Activated naive CD8-positive, alpha-beta T cell treated with anti-CD3 and anti-CD28 coated beads for 36 hours (primary cell): Measurements from ENCODE around the gene FHAD1. TPM values are rescaled to one million over a fixed set of nuclear protein-coding genes. Genes with fewer than 3 reads are reported as not detected.
A peak's percentile ranks its signal among the peaks of the same experiment; 100 is the strongest.

ENCODE experiments used
- DNase-seq: peaks from one replicate; pipeline ENCODE4 v3.0.0; 2021
- H3K27ac Mint-ChIP-seq: one replicate; pipeline ENCODE4 v1.8.0; 2022; ENCODE audit warnings: mild to moderate bottlenecking, moderate library complexity, mixed read lengths
- H3K27me3 Mint-ChIP-seq: one replicate; pipeline ENCODE4 v1.8.0; 2022; ENCODE audit warnings: mild to moderate bottlenecking, mixed read lengths
- H3K36me3 Mint-ChIP-seq: one replicate; pipeline ENCODE4 v1.8.0; 2021; ENCODE audit warnings: mild to moderate bottlenecking, mixed read lengths
- H3K4me1 Mint-ChIP-seq: one replicate; pipeline ENCODE4 v1.8.0; 2021; ENCODE audit warnings: mixed read lengths
- H3K4me3 Mint-ChIP-seq: one replicate; pipeline ENCODE4 v1.8.0; 2022; ENCODE audit warnings: mild to moderate bottlenecking, moderate library complexity, mixed read lengths
- H3K9me3 Mint-ChIP-seq: one replicate; pipeline ENCODE4 v1.8.0; 2022; ENCODE audit warnings: mixed read lengths
- total RNA-seq, 2 experiments: library from RNA; stranded (reverse); gene quantifications; one replicate each; pipeline ENCODE4 v1.2.3, GENCODE V29; 2021

FHAD1 gene
- total RNA-seq, 2 experiments from 2014 or later = 0.49 to 0.70 TPM

DNA sequence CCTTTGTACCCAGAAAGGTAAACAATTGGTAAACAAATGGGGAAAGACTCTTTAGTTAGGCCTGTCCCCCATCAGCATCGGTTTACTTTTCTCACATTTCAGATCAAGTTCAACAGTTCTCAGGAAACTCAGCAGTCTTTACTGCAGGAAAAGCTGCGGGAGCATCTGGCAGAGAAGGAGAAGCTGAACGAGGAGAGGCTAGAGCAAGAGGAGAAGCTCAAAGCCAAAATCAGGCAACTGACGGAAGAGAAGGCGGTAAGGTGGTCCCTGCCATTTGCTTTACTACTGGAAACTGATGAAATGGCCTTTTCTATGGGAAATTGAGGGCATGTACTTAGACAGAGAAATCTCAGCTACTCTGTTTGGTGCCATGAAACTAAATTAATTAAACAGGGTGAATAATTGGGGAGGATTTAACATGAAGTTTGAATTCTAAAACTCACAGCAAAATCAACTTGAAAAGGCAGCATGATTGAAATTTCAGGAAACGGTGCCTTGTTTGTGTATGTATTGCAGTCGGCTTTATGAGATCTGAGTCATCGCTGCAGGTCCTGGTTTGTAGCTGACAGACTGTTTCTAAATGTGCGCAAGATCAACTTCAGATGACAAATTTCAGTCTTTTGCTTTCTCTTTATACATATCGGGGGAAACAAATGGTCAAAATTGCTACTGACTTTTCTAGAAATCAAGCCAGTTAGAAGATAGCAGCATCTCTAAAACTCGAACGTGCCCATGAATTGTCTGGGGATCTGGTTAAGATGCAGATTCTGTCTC is 94.8 kb downstream of the FHAD1 start:
- Mint-ChIP-seq H3K4me3 (no peak overlapping the region), H3K4me1 (peaks cover 20% of the 10 kb centered on the region), H3K27me3 (peaks cover 52% of the 10 kb centered on the region), H3K27ac (no peak overlapping the region), H3K36me3 (no peaks in the 10 kb centered on the region), H3K9me3 (no peaks in the 10 kb centered on the region)
- no peak for DNase-seq

DNA sequence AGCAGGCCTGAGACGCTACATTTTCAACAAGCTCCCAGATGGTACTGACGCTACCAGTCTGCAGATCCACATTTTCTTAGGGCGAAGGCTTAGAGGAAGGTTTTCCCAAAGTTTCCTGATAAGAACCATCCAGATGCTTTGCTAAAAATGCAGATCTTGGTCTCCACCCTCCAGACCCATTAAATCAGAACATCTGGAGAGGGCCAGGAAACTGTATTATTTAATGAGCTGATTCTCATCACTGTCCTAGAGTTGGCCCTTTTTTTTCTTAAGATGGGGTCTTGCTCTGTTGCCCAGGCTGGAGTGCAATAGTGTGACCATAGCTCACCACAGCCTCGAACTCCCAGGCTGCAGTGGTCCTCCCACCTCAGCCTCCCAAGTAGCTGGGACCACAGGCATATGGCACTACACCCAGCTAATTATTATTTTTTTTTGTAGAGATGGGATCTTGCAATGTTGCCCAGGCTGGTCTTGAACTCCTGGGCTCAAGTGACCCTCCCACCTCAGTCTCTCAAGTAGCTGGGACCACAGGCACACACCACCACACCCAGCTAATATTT is 95.5 kb downstream of the FHAD1 start:
- Mint-ChIP-seq H3K4me1 (peaks cover 26% of the 10 kb centered on the region), H3K9me3 (no peaks in the 10 kb centered on the region), H3K36me3 (no peaks in the 10 kb centered on the region), H3K27me3 (peaks cover 56% of the 10 kb centered on the region), H3K27ac (no peak overlapping the region), H3K4me3 (no peak overlapping the region)
- no peak for DNase-seq

DNA sequence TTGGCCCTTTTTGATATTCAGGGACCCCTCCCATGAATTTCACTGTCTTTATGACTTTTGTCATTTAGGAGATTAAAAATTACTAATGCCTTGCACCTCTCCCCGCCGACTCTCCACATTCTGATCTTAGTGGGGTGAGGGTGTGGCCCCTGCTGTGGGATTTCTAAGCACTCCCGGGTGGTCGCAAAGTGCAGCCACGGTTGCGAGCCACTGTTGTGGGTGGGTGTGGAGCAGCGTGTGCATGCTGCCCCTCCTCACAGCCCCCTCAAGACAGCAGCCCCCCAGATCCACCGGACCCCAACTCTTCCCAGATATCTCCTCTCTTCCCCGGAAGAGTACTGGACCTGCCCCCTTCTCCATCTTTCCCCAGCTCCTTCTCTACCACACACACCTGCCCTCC is 96.1 kb downstream of the FHAD1 start:
- no peak overlapping the region for H3K27ac Mint-ChIP-seq
- no peak for DNase-seq
- H3K4me3 Mint-ChIP-seq = no peak overlapping the region
- H3K4me1 Mint-ChIP-seq = peaks cover 30% of the 10 kb centered on the region
- peaks cover 59% of the 10 kb centered on the region for H3K27me3 Mint-ChIP-seq
- no peaks in the 10 kb centered on the region for H3K9me3 Mint-ChIP-seq
- H3K36me3 Mint-ChIP-seq = no peaks in the 10 kb centered on the region

DNA sequence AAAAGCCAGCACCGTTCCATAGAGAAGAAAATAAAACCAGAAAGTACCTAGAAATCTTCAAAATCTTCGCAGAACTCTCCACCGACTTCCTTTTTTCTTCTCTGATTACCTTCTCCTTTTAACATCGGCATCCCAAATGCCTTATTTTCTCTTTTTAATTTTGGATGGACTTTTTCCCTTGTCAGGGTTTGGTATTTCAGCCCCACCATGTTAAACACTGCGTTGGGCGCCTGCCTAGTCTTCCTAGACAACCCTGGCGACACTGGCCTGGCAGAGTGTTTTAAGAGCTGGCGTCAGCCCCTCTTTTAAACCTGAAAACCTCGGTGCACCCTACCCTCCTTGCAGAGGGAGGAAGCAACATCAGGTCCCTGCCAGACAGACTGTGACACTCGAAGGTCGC is 96.7 kb downstream of the FHAD1 start:
- H3K4me1 Mint-ChIP-seq = peaks cover 32% of the 10 kb centered on the region
- no peak overlapping the region for H3K4me3 Mint-ChIP-seq
- H3K36me3 Mint-ChIP-seq = no peaks in the 10 kb centered on the region
- peaks cover 63% of the 10 kb centered on the region for H3K27me3 Mint-ChIP-seq
- DNase-seq = no peak
- H3K27ac Mint-ChIP-seq = no peak overlapping the region
- no peaks in the 10 kb centered on the region for H3K9me3 Mint-ChIP-seq

DNA sequence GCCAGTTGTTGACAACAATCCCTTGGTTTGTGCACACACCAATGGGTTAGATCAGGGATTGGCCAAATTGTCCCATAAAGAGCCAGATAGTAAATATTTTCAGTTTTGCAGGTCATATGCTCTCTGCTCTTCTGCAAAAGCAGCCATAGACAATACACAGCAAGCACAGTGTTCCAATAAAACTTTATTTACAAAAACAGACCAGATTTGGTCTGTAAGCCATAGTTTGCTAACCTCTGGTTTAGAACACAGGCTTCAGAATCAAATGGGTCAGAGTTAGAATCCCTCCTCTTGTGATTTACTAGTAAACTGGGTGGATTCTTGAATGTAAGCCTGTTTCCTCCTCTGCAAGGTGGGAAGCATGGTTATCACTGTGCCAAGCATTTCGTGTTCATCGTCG is 97.4 kb downstream of the FHAD1 start:
- H3K4me3 Mint-ChIP-seq = no peak overlapping the region
- H3K27ac Mint-ChIP-seq = no peak overlapping the region
- H3K36me3 Mint-ChIP-seq = no peaks in the 10 kb centered on the region
- H3K9me3 Mint-ChIP-seq = no peaks in the 10 kb centered on the region
- peaks cover 65% of the 10 kb centered on the region for H3K27me3 Mint-ChIP-seq
- H3K4me1 Mint-ChIP-seq = peaks cover 32% of the 10 kb centered on the region
- no peak for DNase-seq

DNA sequence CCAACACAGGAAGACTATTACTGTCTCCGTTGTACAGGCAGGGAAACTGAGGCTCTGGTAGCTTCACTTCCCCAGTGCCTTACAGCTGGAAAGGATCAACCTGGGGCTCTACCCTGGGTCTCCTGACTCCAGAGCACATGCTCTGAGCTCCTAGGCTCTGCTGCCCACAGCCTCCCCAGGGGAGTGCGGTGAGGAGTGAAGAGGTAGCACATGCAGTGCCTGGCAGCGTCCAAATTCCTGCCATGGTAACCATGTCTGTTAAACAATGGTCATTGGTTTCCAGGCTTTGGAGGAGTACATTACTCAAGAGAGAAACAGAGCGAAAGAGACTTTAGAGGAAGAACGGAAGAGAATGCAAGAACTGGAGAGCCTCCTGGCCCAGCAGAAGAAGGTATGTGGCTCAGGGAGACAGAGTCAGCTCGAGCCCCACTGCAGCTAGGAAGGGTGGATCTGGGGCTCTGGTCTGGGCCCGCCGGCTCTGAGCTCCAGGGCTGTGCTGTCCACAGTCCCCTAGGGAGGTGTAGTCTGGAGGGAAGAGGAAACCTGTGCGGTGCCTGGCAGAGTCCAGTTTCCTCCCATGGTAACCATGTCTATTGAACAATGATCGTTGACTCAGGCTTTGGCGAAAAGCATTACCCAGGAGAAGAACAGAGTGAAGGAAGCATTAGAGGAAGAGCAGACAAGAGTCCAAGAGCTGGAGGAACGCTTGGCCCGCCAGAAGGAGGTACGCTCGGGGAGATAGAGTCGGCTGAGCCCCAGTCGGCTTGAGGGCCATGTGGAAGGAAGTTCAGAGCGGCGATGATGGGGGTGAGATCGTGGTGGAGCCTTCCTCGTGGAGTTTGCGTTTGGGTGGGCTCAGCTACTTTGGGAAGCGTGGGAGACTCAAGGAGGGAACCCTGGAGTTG is 98.0 kb downstream of the FHAD1 start:
- DNase-seq = no peak
- H3K9me3 Mint-ChIP-seq = no peaks in the 10 kb centered on the region
- H3K4me3 Mint-ChIP-seq = no peak overlapping the region
- H3K36me3 Mint-ChIP-seq = no peaks in the 10 kb centered on the region
- no peak overlapping the region for H3K27ac Mint-ChIP-seq
- H3K27me3 Mint-ChIP-seq = peaks cover 65% of the 10 kb centered on the region
- H3K4me1 Mint-ChIP-seq = peaks cover 32% of the 10 kb centered on the region

DNA sequence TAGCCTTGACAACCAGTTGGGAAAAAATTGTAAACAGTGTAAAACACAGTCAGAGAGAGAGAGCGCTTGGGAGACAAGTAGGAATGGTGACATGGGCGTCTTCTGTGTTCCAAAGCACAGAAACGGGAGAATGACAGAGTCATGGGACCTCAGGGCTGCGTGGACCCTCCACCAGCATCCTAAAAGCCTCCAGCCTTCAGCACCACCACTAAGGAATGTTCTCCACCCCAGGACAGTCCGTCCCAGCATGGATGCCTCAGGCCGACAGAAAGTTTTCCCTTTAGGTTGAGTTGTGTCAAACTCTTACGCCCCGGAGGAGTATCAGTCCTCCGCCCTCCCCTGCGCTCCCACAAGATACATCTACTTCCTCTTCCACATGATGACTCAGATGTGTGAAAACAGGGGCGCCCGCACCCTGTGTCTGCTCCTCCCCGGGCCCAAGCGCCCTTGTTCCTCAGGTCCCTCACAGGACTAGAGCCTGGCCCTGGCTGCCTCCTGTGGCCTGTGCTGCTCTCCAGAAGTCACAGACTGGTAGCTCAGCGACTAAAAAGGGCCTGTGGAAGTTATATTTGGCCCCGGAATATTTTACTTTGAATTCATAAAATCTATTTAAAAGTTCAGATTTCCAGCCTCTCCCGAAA is 98.8 kb downstream of the FHAD1 start:
- peak overlapping the region; percentile 26 for H3K4me3 Mint-ChIP-seq
- H3K4me1 Mint-ChIP-seq = peaks cover 29% of the 10 kb centered on the region

DNA sequence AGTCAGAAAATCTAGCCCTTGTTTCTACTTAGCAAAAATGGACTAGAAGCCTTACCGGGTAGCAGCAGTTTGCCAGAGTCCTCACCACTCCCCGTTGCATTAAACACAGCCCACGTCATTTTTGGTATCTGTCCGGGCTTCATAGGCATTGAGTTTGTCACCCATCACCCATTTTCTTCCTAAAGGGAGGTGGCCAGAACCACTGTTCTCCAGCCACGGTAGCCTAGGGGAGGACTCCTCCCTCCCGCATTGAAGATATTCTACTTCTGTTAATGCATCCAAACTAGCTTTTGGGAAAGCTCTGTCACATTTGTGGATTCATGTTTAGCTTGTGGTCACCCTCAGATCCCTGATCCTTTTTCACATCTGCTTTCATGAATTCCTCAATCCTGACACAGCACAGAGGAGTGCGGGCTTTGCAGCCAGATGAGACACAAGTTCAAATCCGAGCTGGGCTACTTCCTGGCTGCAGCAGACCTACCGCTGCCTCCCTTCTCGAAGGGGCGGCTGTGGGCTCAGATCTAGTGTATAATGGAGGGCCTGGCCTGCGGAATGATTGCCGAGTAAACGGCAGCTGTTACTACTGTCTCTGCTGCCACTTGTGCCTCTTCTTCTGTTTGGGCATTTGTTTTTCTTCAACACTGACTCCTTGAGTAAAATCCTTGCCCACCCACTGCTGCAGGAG is 99.5 kb downstream of the FHAD1 start:
- peaks cover 66% of the 10 kb centered on the region for H3K27me3 Mint-ChIP-seq
- DNase-seq = no peak
- H3K36me3 Mint-ChIP-seq = no peaks in the 10 kb centered on the region
- H3K27ac Mint-ChIP-seq = no peak overlapping the region
- H3K4me3 Mint-ChIP-seq = no peak overlapping the region
- H3K9me3 Mint-ChIP-seq = no peaks in the 10 kb centered on the region
- H3K4me1 Mint-ChIP-seq = peaks cover 31% of the 10 kb centered on the region

More for the DNA sequence above, 98.8 kb downstream of the FHAD1 start:
- no peak overlapping the region for H3K27ac Mint-ChIP-seq
- no peaks in the 10 kb centered on the region for H3K36me3 Mint-ChIP-seq
- no peaks in the 10 kb centered on the region for H3K9me3 Mint-ChIP-seq
- peak; percentile 60 for DNase-seq
- H3K27me3 Mint-ChIP-seq = peaks cover 69% of the 10 kb centered on the region

DNA sequence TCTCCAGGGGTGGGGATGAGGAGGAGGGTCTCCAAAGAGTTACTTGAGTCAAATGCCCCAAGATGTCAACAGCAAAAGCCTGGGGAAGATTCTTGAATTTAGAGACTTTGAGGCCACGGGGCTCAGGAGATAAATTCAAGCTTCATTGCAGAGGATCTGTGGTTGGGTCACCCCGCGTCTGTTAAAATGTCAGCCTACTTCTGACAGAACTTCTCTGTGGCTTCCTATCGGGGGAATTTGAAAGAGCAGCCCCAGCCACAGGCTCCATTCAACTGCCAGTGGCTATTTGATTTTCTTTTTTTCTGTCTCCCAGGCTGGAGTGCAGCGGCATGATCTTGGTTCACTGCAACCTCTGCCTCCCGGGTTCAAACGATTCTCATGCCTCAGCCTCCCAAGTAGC is 100.2 kb downstream of the FHAD1 start:
- H3K4me1 Mint-ChIP-seq = peaks cover 36% of the 10 kb centered on the region
- H3K27ac Mint-ChIP-seq = no peak overlapping the region
- no peak overlapping the region for H3K4me3 Mint-ChIP-seq
- H3K27me3 Mint-ChIP-seq = peaks cover 59% of the 10 kb centered on the region
- H3K36me3 Mint-ChIP-seq = no peaks in the 10 kb centered on the region
- H3K9me3 Mint-ChIP-seq = no peaks in the 10 kb centered on the region
- no peak for DNase-seq

DNA sequence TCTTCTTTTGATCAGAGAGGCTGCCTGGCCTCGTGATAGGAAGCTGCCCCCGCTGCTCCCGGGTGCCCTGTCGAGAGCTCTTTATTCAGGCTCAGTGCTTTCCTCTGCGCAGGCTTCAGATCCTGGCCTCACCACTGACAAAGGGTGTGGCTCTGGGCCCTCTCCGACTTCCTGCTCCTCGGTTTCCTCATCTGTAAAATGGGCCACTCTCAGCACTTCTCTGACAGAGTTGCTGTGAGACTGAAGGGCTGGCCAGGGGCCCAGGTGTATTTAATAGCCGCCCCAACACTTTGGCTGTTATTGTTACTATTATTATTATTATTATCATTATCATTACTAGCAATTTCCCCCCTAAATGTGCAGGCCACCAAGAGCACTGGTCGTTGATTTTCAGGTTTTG is 101.6 kb downstream of the FHAD1 start:
- Mint-ChIP-seq H3K27me3 (peaks cover 49% of the 10 kb centered on the region), H3K36me3 (no peaks in the 10 kb centered on the region), H3K4me3 (no peak overlapping the region), H3K9me3 (no peaks in the 10 kb centered on the region), H3K27ac (no peak overlapping the region), H3K4me1 (peaks cover 44% of the 10 kb centered on the region)
- DNase-seq = no peak

DNA sequence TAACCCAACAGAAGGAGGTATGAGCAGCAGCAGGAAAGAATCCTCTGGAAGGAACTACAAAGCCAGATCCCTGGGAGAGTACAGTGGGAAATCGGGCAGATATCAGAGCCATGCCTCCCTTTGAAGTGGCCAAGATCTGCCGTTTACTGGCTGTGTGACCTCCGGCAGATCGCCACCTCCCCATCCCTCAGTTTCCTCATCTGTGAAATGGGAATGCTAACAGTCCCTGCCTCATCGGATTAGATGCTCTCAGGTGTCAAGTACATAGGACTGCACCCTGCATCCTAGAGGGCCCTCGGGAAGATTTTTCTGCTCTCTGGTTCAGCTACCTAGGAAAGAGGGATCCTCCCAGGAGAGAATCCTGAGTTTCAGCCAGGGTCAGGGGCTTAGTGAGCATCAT is 102.1 kb downstream of the FHAD1 start:
- peaks cover 44% of the 10 kb centered on the region for H3K4me1 Mint-ChIP-seq

DNA sequence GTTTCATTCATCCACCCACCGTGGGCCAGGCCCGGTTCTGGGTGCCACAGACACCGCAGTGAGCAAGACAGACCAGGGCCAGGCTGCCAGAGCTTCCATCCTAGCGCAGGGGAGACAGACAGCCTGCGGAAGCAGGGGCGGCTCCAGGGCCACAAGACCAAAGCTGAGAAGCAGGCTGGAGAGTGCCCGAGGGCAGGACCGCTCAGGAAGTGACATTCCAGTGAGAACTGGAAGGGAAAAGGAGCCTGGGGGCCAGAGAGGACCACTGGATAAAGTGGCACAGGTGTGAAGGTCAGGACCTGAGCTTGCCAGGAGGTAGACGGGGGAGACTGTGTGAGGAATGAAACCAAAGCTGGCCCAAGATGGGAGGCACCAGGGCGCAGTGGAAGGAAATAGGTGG is 103.1 kb downstream of the FHAD1 start:
- Mint-ChIP-seq H3K4me3 (no peak overlapping the region), H3K27me3 (peaks cover 37% of the 10 kb centered on the region), H3K9me3 (no peaks in the 10 kb centered on the region), H3K4me1 (peaks cover 47% of the 10 kb centered on the region), H3K36me3 (no peaks in the 10 kb centered on the region), H3K27ac (peak overlapping the region; percentile 25)
- no peak for DNase-seq

More for the DNA sequence above, 102.1 kb downstream of the FHAD1 start:
- Mint-ChIP-seq H3K4me3 (no peak overlapping the region), H3K36me3 (no peaks in the 10 kb centered on the region), H3K9me3 (no peaks in the 10 kb centered on the region), H3K27me3 (peaks cover 44% of the 10 kb centered on the region), H3K27ac (no peak overlapping the region)
- DNase-seq = no peak

DNA sequence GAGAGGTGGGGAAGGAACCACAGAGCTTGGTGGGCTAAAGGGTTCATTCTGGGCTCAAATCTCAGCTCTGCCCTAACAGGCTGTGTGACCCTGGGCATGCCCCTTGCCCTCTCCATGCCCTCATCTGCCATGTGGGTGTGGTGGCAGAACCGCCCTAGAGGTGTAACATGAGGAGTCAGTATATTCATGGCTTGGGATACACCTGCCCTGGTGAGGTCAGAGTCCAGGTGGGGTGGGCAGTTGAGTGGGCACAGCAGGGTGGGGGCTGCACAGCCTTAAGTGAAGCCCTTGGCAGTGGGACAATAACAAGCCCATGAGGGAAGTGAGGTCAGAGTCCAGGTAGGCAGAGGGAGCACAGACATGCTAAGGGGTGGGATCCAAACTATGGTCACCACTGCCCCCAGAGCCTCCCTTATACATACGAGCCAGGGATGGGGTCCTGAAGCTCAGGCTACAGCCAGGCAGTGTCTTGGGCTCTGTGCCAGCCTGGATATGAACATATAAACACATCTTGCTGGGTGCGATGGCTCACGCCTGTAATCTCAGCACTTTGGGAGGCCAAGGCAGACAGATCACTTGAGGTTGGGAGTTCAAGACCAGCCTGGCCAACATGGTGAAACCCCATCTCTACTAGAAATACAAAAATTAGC is 103.7 kb downstream of the FHAD1 start:
- H3K4me1 Mint-ChIP-seq = peaks cover 42% of the 10 kb centered on the region
- H3K4me3 Mint-ChIP-seq = no peak overlapping the region
- H3K27me3 Mint-ChIP-seq = peaks cover 34% of the 10 kb centered on the region
- DNase-seq = no peak
- H3K27ac Mint-ChIP-seq = no peak overlapping the region
- no peaks in the 10 kb centered on the region for H3K9me3 Mint-ChIP-seq
- no peaks in the 10 kb centered on the region for H3K36me3 Mint-ChIP-seq

DNA sequence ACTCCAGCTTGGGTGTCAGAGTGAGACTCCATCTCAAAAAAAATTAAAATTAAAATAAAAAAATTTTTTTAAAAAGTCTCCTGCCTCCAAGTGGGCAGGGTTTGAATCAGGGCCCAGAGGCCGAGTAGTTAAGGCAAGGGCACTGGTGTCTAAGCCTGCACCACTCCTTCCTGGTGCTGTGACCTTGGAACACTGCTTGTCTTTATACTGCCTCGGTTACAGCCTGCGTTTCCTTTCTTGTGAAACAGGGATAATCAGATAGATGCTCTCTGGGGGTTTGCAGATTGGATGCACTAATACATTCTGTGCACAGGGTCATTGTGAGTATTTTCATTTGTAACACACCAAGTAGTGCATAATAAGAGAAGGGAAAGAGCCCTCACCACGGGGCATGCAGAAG is 104.3 kb downstream of the FHAD1 start:
- Mint-ChIP-seq H3K4me1 (peaks cover 41% of the 10 kb centered on the region), H3K4me3 (no peak overlapping the region), H3K9me3 (no peaks in the 10 kb centered on the region), H3K27ac (no peak overlapping the region), H3K27me3 (peaks cover 28% of the 10 kb centered on the region), H3K36me3 (no peaks in the 10 kb centered on the region)
- DNase-seq = no peak
